PC-3 (cell line): ENCODE measurements around the gene LRP5. TPM values are rescaled to one million over a fixed set of nuclear protein-coding genes. Genes with fewer than 3 reads are reported as not detected.

Experiments
- ATAC-seq: fragments of 200-7000 bp; cut with Tn5 transposase; 2 replicates; pipeline ENCODE4 v1.9.1; 2020; ENCODE audit warnings: mild to moderate bottlenecking, moderate library complexity
- BruUV-seq: library from RNA; stranded (reverse); fragments of 400-500 nt; replicated peaks from 2 replicates; lab custom pipeline; 2021; lab: Mats Ljungman, UMichigan
- CTCF ChIA-PET: fragments of 300-600 bp; sonication (Branson Sonifier 250); formaldehyde crosslinking; loops from one replicate; lab custom pipeline; 2022; ENCODE audit warnings: antibody characterized with exemption; lab: Charles Lee
- POLR2A ChIA-PET: fragments of 300-600 bp; sonication (Branson Sonifier 250); formaldehyde crosslinking; loops from one replicate; lab custom pipeline; 2022; ENCODE audit warnings: antibody characterized with exemption; ENCODE audit not compliant: unreplicated experiment; lab: Charles Lee
- DNase-seq: peaks from one replicate; pipeline ENCODE4 v3.0.0-alpha.2; 2015
- H2AFZ ChIP-seq: fragments of 300-600 bp; sonication (generic); 2 replicates; pipeline ENCODE4 v1.6.0; 2016; ENCODE audit warnings: antibody characterized with exemption, low read length
- H3F3A ChIP-seq: fragments of 300-600 bp; sonication (generic); one replicate; pipeline ENCODE4 v1.6.0; 2017; ENCODE audit warnings: antibody characterized with exemption, low read length, control low read depth, mild to moderate bottlenecking; ENCODE audit not compliant: unreplicated experiment
- H3K27ac ChIP-seq: fragments of 300-600 bp; sonication (generic); 2 replicates; pipeline ENCODE4 v1.5.1; 2016; ENCODE audit warnings: mild to moderate bottlenecking, low read length
- H3K27me3 ChIP-seq: fragments of 300-600 bp; sonication (generic); 2 replicates; pipeline ENCODE4 v1.6.1; 2016; ENCODE audit warnings: low read length, mixed read lengths
- H3K36me3 ChIP-seq: fragments of 300-600 bp; sonication (generic); 2 replicates; pipeline ENCODE4 v1.6.1; 2016; ENCODE audit warnings: low read depth, mixed run types, low read length, mixed read lengths
- H3K4me1 ChIP-seq: fragments of 300-600 bp; sonication (generic); 2 replicates; pipeline ENCODE4 v1.5.1; 2016; ENCODE audit warnings: low read length; ENCODE audit not compliant: insufficient read depth
- H3K4me2 ChIP-seq: fragments of 300-600 bp; sonication (generic); 2 replicates; pipeline ENCODE4 v1.6.0; 2016; ENCODE audit warnings: low read length
- H3K4me3 ChIP-seq: fragments of 300-600 bp; sonication (generic); 2 replicates; pipeline ENCODE4 v1.5.1; 2016; ENCODE audit warnings: mild to moderate bottlenecking, low read length, mixed read lengths
- H3K79me2 ChIP-seq: fragments of 300-600 bp; sonication (generic); 2 replicates; pipeline ENCODE4 v1.6.1; 2017; ENCODE audit warnings: low read length, mixed read lengths
- H3K9ac ChIP-seq: fragments of 300-600 bp; sonication (generic); 2 replicates; pipeline ENCODE4 v1.6.0; 2016; ENCODE audit warnings: mild to moderate bottlenecking, low read length
- H3K9me2 ChIP-seq: fragments of 300-600 bp; sonication (generic); replicated peaks from 2 replicates; pipeline ENCODE4 v1.6.1; 2016; ENCODE audit warnings: mixed run types, low read length, mixed read lengths
- H3K9me3 ChIP-seq: fragments of 300-600 bp; sonication (generic); 2 replicates; pipeline ENCODE4 v1.6.1; 2016; ENCODE audit warnings: low read length, mixed read lengths
- H4K20me1 ChIP-seq: fragments of 300-600 bp; sonication (generic); 2 replicates; pipeline ENCODE4 v1.6.1; 2016; ENCODE audit warnings: low read length, mixed read lengths
- CTCF ChIP-seq: fragments of 300-600 bp; sonication (generic); conservative IDR thresholded peaks from 2 replicates; pipeline ENCODE4 v1.5.1; 2017; ENCODE audit warnings: antibody characterized with exemption, low read depth, mild to moderate bottlenecking, low read length
- EZH2 ChIP-seq: fragments of 300-600 bp; sonication (generic); IDR thresholded peaks from one replicate; pipeline ENCODE4 v1.6.1; 2017; ENCODE audit warnings: antibody characterized with exemption, mild to moderate bottlenecking, low read length; ENCODE audit not compliant: unreplicated experiment
- EZH2phosphoT487 ChIP-seq: fragments of 300-600 bp; sonication (generic); IDR thresholded peaks from 2 replicates; pipeline ENCODE4 v1.6.1; 2018; ENCODE audit warnings: mild to moderate bottlenecking, antibody characterized with exemption, low read length, borderline replicate concordance
- intact Hi-C: fragments of 100-400 bp; cut with micrococcal nuclease; formaldehyde crosslinking; loops from 2 replicates; pipeline ENCODE4 v1.9.0; 2023
- total RNA-seq: library from RNA; depleted of rRNA; stranded (reverse); fragments of >200 nt; gene quantifications from 2 replicates; pipeline ENCODE4 v1.2.3, GENCODE V29; 2014

The LRP5 gene
- total RNA-seq, 1 experiment from 2014 or later, result 64.3 TPM

- ATAC-seq (no peak), DNase-seq (no peak)
- no peaks in the 10 kb centered on the region for H3F3A ChIP-seq
- no peaks in the 10 kb centered on the region for H3K9me3 ChIP-seq
- no peaks in the 10 kb centered on the region for H3K27me3 ChIP-seq
- H3K4me2 ChIP-seq, result no peak overlapping the region
- BruUV-seq, result no TSS peak
- H3K79me2 ChIP-seq, result peaks cover 61% of the 10 kb centered on the region
- ChIA-PET POLR2A (no interaction called here), CTCF (interaction anchor here (1.0 kb wide), 1 partner anchor 95 kb away, joined by 3 read pairs; no protein-coding TSS in a partner anchor)
- no peaks in the 10 kb centered on the region for H3K9me2 ChIP-seq
- H4K20me1 ChIP-seq, result no peaks in the 10 kb centered on the region
- H3K36me3 ChIP-seq, result peaks cover 11% of the 10 kb centered on the region
- H2AFZ ChIP-seq, result no peak overlapping the region
- H3K4me1 ChIP-seq, result peaks cover 29% of the 10 kb centered on the region
- no peak overlapping the region for H3K4me3 ChIP-seq
- no peak overlapping the region for H3K9ac ChIP-seq
- no peak overlapping the region for H3K27ac ChIP-seq
- intact Hi-C loops, result no loop called here
- no peak for TF ChIP-seq EZH2phosphoT487
- TF ChIP-seq CTCF, result no peak
- no peak for TF ChIP-seq EZH2
Observed at GRCh38 chr11:68352591-68352990, 40.2 kb downstream of the LRP5 start.

- Histone ChIP-seq H3K9ac (no peak overlapping the region), H3K4me3 (no peak overlapping the region), H4K20me1 (no peaks in the 10 kb centered on the region), H3K79me2 (peaks cover 56% of the 10 kb centered on the region), H3K9me3 (no peaks in the 10 kb centered on the region), H3K9me2 (no peaks in the 10 kb centered on the region), H3K27ac (no peak overlapping the region), H3F3A (no peaks in the 10 kb centered on the region), H3K27me3 (no peaks in the 10 kb centered on the region), H3K4me2 (no peak overlapping the region), H3K36me3 (peaks cover 13% of the 10 kb centered on the region), H3K4me1 (peaks cover 29% of the 10 kb centered on the region), H2AFZ (no peak overlapping the region)
- intact Hi-C loops, result no loop called here
- no TSS peak for BruUV-seq
- ChIA-PET POLR2A (no interaction called here), CTCF (interaction anchor here (1.0 kb wide), 1 partner anchor 95 kb away, joined by 3 read pairs; no protein-coding TSS in a partner anchor)
- TF ChIP-seq EZH2 (no peak), CTCF (no peak), EZH2phosphoT487 (no peak)
- no peak for ATAC-seq
- DNase-seq, result peak; percentile 19
Observed at GRCh38 chr11:68353118-68353517, 40.7 kb downstream of the LRP5 start.

GRCh38 chr11:68353669-68354068, 41.3 kb downstream of the LRP5 start:
- ATAC-seq (no peak; the same call in 1 of the 2 replicates), DNase-seq (no peak)
- Histone ChIP-seq H3K4me2 (peak overlapping the region; percentile 74), H4K20me1 (no peaks in the 10 kb centered on the region), H3F3A (no peaks in the 10 kb centered on the region), H2AFZ (no peak overlapping the region), H3K27ac (peak overlapping the region; percentile 87), H3K27me3 (no peaks in the 10 kb centered on the region), H3K9ac (peak overlapping the region; percentile 64), H3K9me3 (no peaks in the 10 kb centered on the region), H3K36me3 (peaks cover 18% of the 10 kb centered on the region), H3K4me3 (no peak overlapping the region), H3K4me1 (peaks cover 29% of the 10 kb centered on the region), H3K9me2 (no peaks in the 10 kb centered on the region), H3K79me2 (peaks cover 55% of the 10 kb centered on the region)
- no TSS peak for BruUV-seq
- no peak for TF ChIP-seq EZH2
- no peak for TF ChIP-seq CTCF
- TF ChIP-seq EZH2phosphoT487, result no peak
- CTCF ChIA-PET, result no interaction called here
- intact Hi-C loops, result loop anchor here (1.0 kb wide), 2 partner anchors 27 to 38 kb away; no protein-coding TSS in a partner anchor
- POLR2A ChIA-PET, result no interaction called here
